GM12865 (cell line): ENCODE data around the gene TEAD3.

Experiments
- DNase-seq: peaks from one replicate; pipeline ENCODE4 v3.0.0; 2010; ENCODE audit warnings: low read depth
- H3K4me3 ChIP-seq: 2 replicates; pipeline ENCODE4 v1.5.1; 2011; ENCODE audit warnings: mild to moderate bottlenecking, low read depth, low read length, control low read depth
- CTCF ChIP-seq: IDR thresholded peaks from 2 replicates; pipeline ENCODE4 v1.5.1; 2011; ENCODE audit warnings: low read length, control low read depth, low read depth, inconsistent platforms; ENCODE audit not compliant: insufficient read depth; ENCODE audit errors: missing control alignments

The TEAD3 gene

GRCh38 chr6:35449287-35449881 lies 47.5 kb downstream of the TEAD3 start:
- peak; percentile 56 for TF ChIP-seq CTCF
- H3K4me3 ChIP-seq: no peak overlapping the region
- DNase-seq: peak; percentile 77

- no peak for TF ChIP-seq CTCF
- no peak overlapping the region for H3K4me3 ChIP-seq
- no peak for DNase-seq
These were observed 48.7 kb downstream of the TEAD3 start for GRCh38 chr6:35448191-35448590.

- H3K4me3 ChIP-seq: no peak overlapping the region
- TF ChIP-seq CTCF: no peak
- DNase-seq: peak; percentile 31
These were observed 51.2 kb downstream of the TEAD3 start for GRCh38 chr6:35445691-35446090.

GRCh38 chr6:35443341-35444030 lies 53.4 kb downstream of the TEAD3 start:
- H3K4me3 ChIP-seq: no peak overlapping the region
- no peak for TF ChIP-seq CTCF
- DNase-seq: no peak

- TF ChIP-seq CTCF: no peak
These were observed 54.2 kb downstream of the TEAD3 start for GRCh38 chr6:35442693-35443092.

GRCh38 chr6:35441642-35442041 lies 55.2 kb downstream of the TEAD3 start:
- TF ChIP-seq CTCF: no peak
- DNase-seq: no peak
- H3K4me3 ChIP-seq: no peak overlapping the region

More at GRCh38 chr6:35442693-35443092, 54.2 kb downstream of the TEAD3 start:
- H3K4me3 ChIP-seq: no peak overlapping the region
- DNase-seq: no peak

GRCh38 chr6:35441205-35441604 lies 55.7 kb downstream of the TEAD3 start:
- DNase-seq: no peak
- no peak for TF ChIP-seq CTCF
- no peak overlapping the region for H3K4me3 ChIP-seq
